Lower leg skin (tissue), 3 donors: ENCODE measurements around the gene C1orf159.

Experiments
- POLR2A ChIP-seq, 2 donors: fragments of 450-650 bp; IDR thresholded peaks; one replicate each; pipeline ENCODE4 v1.6.1; 2016 to 2017; ENCODE audit warnings: antibody characterized with exemption in 2 of 2, mild to moderate bottlenecking in 1 of 2, moderate library complexity in 1 of 2
- TF ChIP-seq, protein P1 (sequence below), 3 donors: fragments of 450-650 bp; IDR thresholded peaks; one replicate each; pipeline ENCODE4 v1.5.1; 2016; ENCODE audit warnings: antibody characterized with exemption in 3 of 3, mild to moderate bottlenecking in 3 of 3, moderate library complexity in 2 of 3

GRCh38 chr1:1087351-1088028 is 28.4 kb downstream of the C1orf159 start:
- TF ChIP-seq, protein P1, sequence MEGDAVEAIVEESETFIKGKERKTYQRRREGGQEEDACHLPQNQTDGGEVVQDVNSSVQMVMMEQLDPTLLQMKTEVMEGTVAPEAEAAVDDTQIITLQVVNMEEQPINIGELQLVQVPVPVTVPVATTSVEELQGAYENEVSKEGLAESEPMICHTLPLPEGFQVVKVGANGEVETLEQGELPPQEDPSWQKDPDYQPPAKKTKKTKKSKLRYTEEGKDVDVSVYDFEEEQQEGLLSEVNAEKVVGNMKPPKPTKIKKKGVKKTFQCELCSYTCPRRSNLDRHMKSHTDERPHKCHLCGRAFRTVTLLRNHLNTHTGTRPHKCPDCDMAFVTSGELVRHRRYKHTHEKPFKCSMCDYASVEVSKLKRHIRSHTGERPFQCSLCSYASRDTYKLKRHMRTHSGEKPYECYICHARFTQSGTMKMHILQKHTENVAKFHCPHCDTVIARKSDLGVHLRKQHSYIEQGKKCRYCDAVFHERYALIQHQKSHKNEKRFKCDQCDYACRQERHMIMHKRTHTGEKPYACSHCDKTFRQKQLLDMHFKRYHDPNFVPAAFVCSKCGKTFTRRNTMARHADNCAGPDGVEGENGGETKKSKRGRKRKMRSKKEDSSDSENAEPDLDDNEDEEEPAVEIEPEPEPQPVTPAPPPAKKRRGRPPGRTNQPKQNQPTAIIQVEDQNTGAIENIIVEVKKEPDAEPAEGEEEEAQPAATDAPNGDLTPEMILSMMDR (IDR thresholded peaks at IDR 0.05): no peak
- TF ChIP-seq POLR2A (IDR thresholded peaks at IDR 0.05): no peak
